H1 (cell line): Measurements from ENCODE around the gene CCNYL1. TPM values are rescaled to one million over a fixed set of nuclear protein-coding genes. Genes with fewer than 3 reads are reported as not detected.

ENCODE experiments used
- CTCF ChIA-PET: fragments of 300-600 bp; sonication (Branson Sonifier 250); formaldehyde crosslinking; loops from one replicate; lab custom pipeline; 2021; ENCODE audit not compliant: partially characterized antibody; lab: Charles Lee
- POLR2A ChIA-PET: fragments of 300-600 bp; sonication (Branson Sonifier 250); formaldehyde crosslinking; loops from one replicate; lab custom pipeline; 2021; ENCODE audit warnings: inconsistent platforms; ENCODE audit not compliant: partially characterized antibody; lab: Charles Lee
- DNase-seq, 2 experiments: peaks; one replicate each; pipeline versions ENCODE4 v3.0.0 to v3.0.0-alpha.2; 2010 to 2022; ENCODE audit warnings: low spot score in 2 of 2, low read depth in 1 of 2, mixed read lengths in 1 of 2
- FAIRE-seq: peaks from 2 replicates; lab custom pipeline; 2011; peaks lifted over from hg19 to GRCh38; lab: Jason Lieb, UNC
- H2AFZ ChIP-seq: 2 replicates; pipeline ENCODE4 v1.8.1; 2012; ENCODE audit warnings: low read length, inconsistent platforms
- H2AK5ac ChIP-seq: 2 replicates; pipeline ENCODE4 v1.6.1; 2013; ENCODE audit warnings: low read depth, low read length
- H2BK120ac ChIP-seq: replicated peaks from 2 replicates; pipeline ENCODE3; 2013; ENCODE audit warnings: low read depth, low read length, inconsistent platforms
- H2BK12ac ChIP-seq: 2 replicates; pipeline ENCODE4 v1.6.1; 2013; ENCODE audit warnings: low read depth, low read length
- H2BK15ac ChIP-seq: 2 replicates; pipeline ENCODE4 v1.6.1; 2013; ENCODE audit warnings: low read length
- H2BK20ac ChIP-seq: 2 replicates; pipeline ENCODE4 v1.6.1; 2013; ENCODE audit warnings: low read length
- H2BK5ac ChIP-seq: 2 replicates; pipeline ENCODE4 v1.6.1; 2013; ENCODE audit warnings: low read depth, low read length
- H3K14ac ChIP-seq: 2 replicates; pipeline ENCODE4 v1.6.1; 2013; ENCODE audit warnings: inconsistent platforms; ENCODE audit not compliant: insufficient read length
- H3K18ac ChIP-seq: 2 replicates; pipeline ENCODE4 v1.6.1; 2013; ENCODE audit warnings: low read length; ENCODE audit errors: extremely low read depth
- H3K23ac ChIP-seq: 2 replicates; pipeline ENCODE4 v1.6.1; 2013; ENCODE audit warnings: inconsistent platforms; ENCODE audit not compliant: insufficient read length
- H3K23me2 ChIP-seq: 2 replicates; pipeline ENCODE4 v1.6.1; 2013; ENCODE audit warnings: low read depth, low read length
- H3K27ac ChIP-seq: 2 replicates; pipeline ENCODE4 v1.6.1; 2011; ENCODE audit warnings: low read depth, low read length, inconsistent platforms
- H3K27me3 ChIP-seq, 4 experiments: replicated peaks in 1 of 4; 1 replicate in 1 of 4; 2 replicates in 3 of 4; pipeline versions ENCODE4 v1.6.1 to v1.8.1; 2011 to 2013; ENCODE audit warnings: low read length in 3 of 4, mild to moderate bottlenecking in 3 of 4, inconsistent platforms in 2 of 4, mixed read lengths in 2 of 4, moderate library complexity in 1 of 4; ENCODE audit not compliant: control insufficient read depth in 3 of 4, insufficient read depth in 3 of 4; ENCODE audit errors: extremely low read depth in 1 of 4
- H3K36me3 ChIP-seq, 4 experiments: 2 replicates each; pipeline versions ENCODE4 v1.6.1 to v1.8.1; 2011 to 2013; ENCODE audit warnings: mild to moderate bottlenecking in 4 of 4, low read length in 3 of 4, moderate library complexity in 2 of 4, control low read depth in 1 of 4, inconsistent platforms in 1 of 4; ENCODE audit not compliant: insufficient read depth in 4 of 4, control insufficient read depth in 2 of 4
- H3K4ac ChIP-seq: replicated peaks from 2 replicates; pipeline ENCODE3; 2013; ENCODE audit warnings: low read length, low read depth, mixed read lengths, inconsistent platforms; ENCODE audit not compliant: insufficient read length
- H3K4me1 ChIP-seq, 4 experiments: replicated peaks in 1 of 4; 1 replicate in 1 of 4; 2 replicates in 3 of 4; pipeline versions ENCODE4 v1.6.1 to v1.8.1; 2011 to 2013; ENCODE audit warnings: low read length in 3 of 4, inconsistent platforms in 2 of 4, mixed read lengths in 1 of 4; ENCODE audit not compliant: insufficient read depth in 4 of 4, control insufficient read depth in 3 of 4
- H3K4me2 ChIP-seq, 2 experiments: 2 replicates each; pipeline versions ENCODE4 v1.6.1 to v1.8.1; 2011 to 2013; ENCODE audit warnings: low read depth in 2 of 2, low read length in 2 of 2, control low read depth in 1 of 2, inconsistent platforms in 1 of 2, mild to moderate bottlenecking in 1 of 2; ENCODE audit not compliant: insufficient read depth in 1 of 2
- H3K4me3 ChIP-seq, 4 experiments: fragments of 200-600, 300-600 bp in 1 of 4; sonication (generic), shearing (Covaris generic), sonication (Bioruptor Twin) in 1 of 4; 2 replicates each; pipeline versions ENCODE4 v1.5.1 to v1.8.1; 2011 to 2016; ENCODE audit warnings: low read length in 4 of 4, low read depth in 3 of 4, control low read depth in 2 of 4, inconsistent platforms in 2 of 4, mild to moderate bottlenecking in 2 of 4, mixed read lengths in 1 of 4, moderate library complexity in 1 of 4; ENCODE audit not compliant: insufficient read depth in 2 of 4; ENCODE audit errors: extremely low read depth in 1 of 4
- H3K56ac ChIP-seq: replicated peaks from 2 replicates; pipeline ENCODE3; 2013; ENCODE audit warnings: low read depth, mild to moderate bottlenecking, mixed read lengths, low read length, inconsistent platforms; ENCODE audit not compliant: insufficient read length
- H3K79me1 ChIP-seq: 2 replicates; pipeline ENCODE4 v1.6.1; 2013; ENCODE audit warnings: low read depth, low read length, control low read depth
- H3K79me2 ChIP-seq, 2 experiments: 2 replicates each; pipeline versions ENCODE4 v1.6.1 to v1.8.1; 2012 to 2013; ENCODE audit warnings: low read length in 2 of 2, mild to moderate bottlenecking in 2 of 2, inconsistent platforms in 1 of 2; ENCODE audit not compliant: insufficient read depth in 2 of 2, control insufficient read depth in 1 of 2
- H3K9ac ChIP-seq, 4 experiments: replicated peaks in 1 of 4; 1 replicate in 1 of 4; 2 replicates in 3 of 4; pipeline versions ENCODE4 v1.6.1 to v1.8.1; 2011 to 2013; ENCODE audit warnings: low read depth in 3 of 4, low read length in 3 of 4, control low read depth in 2 of 4, mild to moderate bottlenecking in 2 of 4, moderate library complexity in 2 of 4, inconsistent platforms in 1 of 4; ENCODE audit errors: extremely low read depth in 1 of 4
- H3K9me3 ChIP-seq, 2 experiments: 2 replicates each; pipeline versions ENCODE4 v1.6.1 to v1.8.1; 2012 to 2013; ENCODE audit warnings: mild to moderate bottlenecking in 2 of 2, moderate library complexity in 2 of 2, control low read depth in 1 of 2, inconsistent platforms in 1 of 2, low read depth in 1 of 2, low read length in 1 of 2, mixed read lengths in 1 of 2; ENCODE audit not compliant: insufficient read depth in 2 of 2
- H4K20me1 ChIP-seq, 2 experiments: replicated peaks in 1 of 2; 2 replicates each; pipeline versions ENCODE3 to v1.8.1; 2011 to 2013; ENCODE audit warnings: inconsistent platforms in 2 of 2, low read length in 2 of 2, mild to moderate bottlenecking in 1 of 2; ENCODE audit not compliant: insufficient read depth in 2 of 2, control insufficient read depth in 1 of 2
- H4K5ac ChIP-seq: 2 replicates; pipeline ENCODE4 v1.6.1; 2013; ENCODE audit warnings: low read length, low read depth, mixed read lengths, inconsistent platforms; ENCODE audit not compliant: insufficient read length
- H4K8ac ChIP-seq: 2 replicates; pipeline ENCODE4 v1.8.0; 2013; ENCODE audit warnings: mild to moderate bottlenecking, moderate library complexity, low read length, inconsistent platforms; ENCODE audit not compliant: insufficient read depth; ENCODE audit errors: extremely low read depth
- H4K91ac ChIP-seq: replicated peaks from 2 replicates; pipeline ENCODE3; 2013; ENCODE audit warnings: low read length, mixed read lengths, inconsistent platforms; ENCODE audit not compliant: insufficient read length
- EP300 ChIP-seq, 2 experiments: IDR thresholded peaks; 1 replicate in 1 of 2; 2 replicates in 1 of 2; pipeline ENCODE4 v1.6.1; 2011 to 2012; ENCODE audit warnings: low read depth in 2 of 2, low read length in 2 of 2, mild to moderate bottlenecking in 2 of 2, borderline replicate concordance in 1 of 2, inconsistent platforms in 1 of 2, moderate library complexity in 1 of 2
- KDM1A ChIP-seq: fragments of 200-600, 300-600 bp; sonication (generic); IDR thresholded peaks from 2 replicates; pipeline ENCODE4 v1.7.1; 2016; ENCODE audit warnings: mild to moderate bottlenecking, low read length, borderline replicate concordance
- polyA plus RNA-seq, 7 experiments: library from polyadenylated mRNA; depleted of rRNA in 3 of 7; stranded (reverse) in 5 of 7; unstranded in 2 of 7; fragments of >200 nt in 5 of 7; fragments of 200-250 nt in 2 of 7; gene quantifications; 1 replicate in 5 of 7; 2 replicates in 1 of 7; 4 replicates in 1 of 7; pipeline versions ENCODE4 v1.2.1 to v1.2.3, GENCODE V29; 2011 to 2013; ENCODE audit warnings: missing spikeins in 2 of 7, mixed read lengths in 2 of 7
- total RNA-seq: library from RNA; stranded (reverse); fragmentation: NEBNext Ultra II Directional; extraction: Animal tissue kit (Norgen Biotek cat#: 25700); gene quantifications from 2 replicates; pipeline ENCODE4 v1.2.1, GENCODE V29; 2021

Gene CCNYL1
- total and polyA plus RNA-seq, 2 of the 8 experiments (the other 6 are each of a cell fraction or from before 2014, with no cell fraction given): 13.3 to 35.4 TPM

DNA sequence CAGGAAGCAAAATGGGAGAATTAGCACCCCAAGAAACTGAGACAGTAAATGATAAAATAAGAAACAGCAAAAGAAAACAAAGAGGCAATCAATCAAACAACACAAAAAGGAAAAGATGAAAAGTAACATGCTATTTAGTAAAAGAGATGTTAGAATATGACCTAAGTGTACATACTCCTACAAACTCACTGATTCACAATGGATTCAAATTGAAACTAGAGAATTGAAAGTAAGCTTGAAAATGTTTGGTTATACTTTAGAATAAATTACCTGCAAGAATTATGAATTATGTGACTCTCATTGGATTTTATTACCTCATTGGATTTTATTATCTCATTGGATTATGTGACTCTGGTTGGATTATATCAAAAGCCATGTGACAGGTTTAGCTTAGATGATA, 22.8 kb upstream of the CCNYL1 start:
- DNase-seq: no peak
- FAIRE-seq: no peak
- H3K23me2 ChIP-seq: no peaks in the 10 kb centered on the region
- H3K56ac ChIP-seq: no peak overlapping the region
- no peak overlapping the region for H3K23ac ChIP-seq
- H4K8ac ChIP-seq: no peak overlapping the region
- no peaks in the 10 kb centered on the region for H4K20me1 ChIP-seq
- H3K79me1 ChIP-seq: no peaks in the 10 kb centered on the region
- no peak overlapping the region for H2AFZ ChIP-seq
- H3K4me2 ChIP-seq: no peak overlapping the region
- ChIA-PET POLR2A (no interaction called here), CTCF (interaction anchor here (0.8 to 7.7 kb wide), 2 partner anchors 18 to 299 kb away, joined by 3 to 85 read pairs; no protein-coding TSS in a partner anchor)
- no peak overlapping the region for H3K14ac ChIP-seq
- no peak overlapping the region for H3K4me3 ChIP-seq
- no peak overlapping the region for H2BK20ac ChIP-seq
- H3K79me2 ChIP-seq: no peaks in the 10 kb centered on the region
- H4K5ac ChIP-seq: no peak overlapping the region
- no peak overlapping the region for H4K91ac ChIP-seq
- no peaks in the 10 kb centered on the region for H3K4me1 ChIP-seq
- TF ChIP-seq KDM1A (no peak), EP300 (IDR thresholded peaks at IDR 0.05; ENCODE audit: borderline replicate concordance in 1 of 2, low read depth in 2 of 2, low read length in 2 of 2) (no peak)
- no peaks in the 10 kb centered on the region for H3K36me3 ChIP-seq
- no peak overlapping the region for H2AK5ac ChIP-seq
- no peaks in the 10 kb centered on the region for H3K9me3 ChIP-seq
- no peak overlapping the region for H2BK15ac ChIP-seq
- no peak overlapping the region for H2BK5ac ChIP-seq
- H3K4ac ChIP-seq: no peak overlapping the region
- no peaks in the 10 kb centered on the region for H3K27me3 ChIP-seq
- H2BK120ac ChIP-seq: no peak overlapping the region
- no peak overlapping the region for H3K27ac ChIP-seq
- no peak overlapping the region for H2BK12ac ChIP-seq
- no peak overlapping the region for H3K18ac ChIP-seq
- H3K9ac ChIP-seq: no peak overlapping the region
